ENCODE results near the gene GNA15.

GNA15 gene

DNA sequence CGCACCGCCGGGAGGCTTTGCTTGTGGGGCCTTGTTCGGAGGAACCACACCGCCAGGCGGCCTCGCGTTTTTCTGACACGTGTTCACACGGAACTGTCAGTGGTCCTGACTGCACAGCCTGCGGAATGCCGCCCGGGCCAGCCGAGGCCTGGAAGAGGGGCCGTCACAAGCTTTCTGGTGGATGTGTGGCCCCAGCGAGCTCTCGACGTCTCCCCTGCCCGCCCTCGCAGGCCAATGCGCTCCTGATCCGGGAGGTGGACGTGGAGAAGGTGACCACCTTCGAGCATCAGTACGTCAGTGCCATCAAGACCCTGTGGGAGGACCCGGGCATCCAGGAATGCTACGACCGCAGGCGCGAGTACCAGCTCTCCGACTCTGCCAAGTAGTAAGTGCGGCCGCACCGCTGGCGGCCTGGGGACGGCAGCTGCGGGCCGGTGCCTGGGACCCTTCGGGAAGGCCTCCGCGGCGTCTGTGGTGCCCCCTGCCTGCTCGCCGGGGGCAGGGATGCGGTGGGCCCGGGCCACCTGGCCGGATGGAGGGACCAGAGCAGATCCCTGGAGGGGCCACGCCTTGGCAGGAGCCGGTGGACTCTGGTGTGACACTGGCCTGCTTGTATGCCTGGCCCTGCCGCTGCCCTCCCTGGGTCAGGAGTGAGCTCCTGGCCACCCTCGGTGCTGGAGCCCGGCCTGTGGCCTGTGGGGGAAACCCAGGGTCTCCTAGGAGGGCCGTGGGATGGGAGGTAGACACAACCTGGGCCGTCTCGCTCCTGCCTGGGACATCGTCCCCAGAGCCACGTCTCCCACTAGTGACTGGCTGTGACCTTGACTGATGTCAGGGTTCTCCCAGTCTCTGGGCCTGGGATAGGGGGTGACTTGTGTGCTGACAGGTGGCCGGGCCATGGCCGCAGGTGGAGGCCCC is 22.5 kb upstream of the GNA15 start:
- no peak for TF ChIP-seq CTCF (IDR thresholded peaks at IDR 0.05; ENCODE audit: low read depth, low read length)
- H3K4me3 ChIP-seq (ENCODE audit: low read depth, low read length), result no peak overlapping the region
- in situ Hi-C loops (cut with HindIII; ENCODE audit: low sequenced_read_pairs), result no loop called here
- DNase-seq (ENCODE audit: low read depth, low spot score), result no peak

DNA sequence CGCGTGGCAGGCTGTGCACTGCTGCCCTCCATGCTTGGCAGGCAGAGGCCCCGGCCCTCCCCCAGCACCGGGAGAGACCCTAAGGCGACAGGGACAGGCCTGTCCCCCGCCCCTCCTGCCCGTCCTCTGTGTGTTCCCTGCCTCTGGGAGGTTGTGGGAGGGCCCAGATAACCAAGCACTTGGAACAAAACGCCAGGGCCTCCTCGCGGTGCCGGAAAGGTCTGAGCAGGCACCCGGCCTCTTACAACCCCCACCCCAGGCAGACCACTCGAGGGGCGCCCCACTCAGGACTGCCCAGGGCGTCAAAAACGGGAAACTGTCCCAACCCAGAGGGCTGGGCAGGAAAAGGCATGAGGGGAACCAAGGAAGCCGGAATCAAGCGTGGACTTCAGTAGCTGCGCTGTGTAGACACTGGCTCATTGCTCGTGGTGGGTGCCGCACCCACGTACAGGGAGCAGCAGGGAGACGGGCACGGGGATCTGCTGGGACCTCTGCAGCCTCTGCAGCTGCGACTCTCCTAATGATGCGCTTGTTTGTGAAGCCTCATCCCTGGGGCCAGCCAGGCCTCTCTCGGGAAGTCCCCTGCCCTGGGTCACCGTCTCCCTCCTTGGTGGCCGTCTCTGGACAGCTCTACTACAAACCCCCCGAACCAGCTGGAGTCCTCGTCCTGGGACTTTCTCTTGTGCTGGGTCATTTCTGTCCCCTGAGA is 21.7 kb upstream of the GNA15 start:
- in situ Hi-C loops (cut with HindIII; ENCODE audit: low sequenced_read_pairs), result no loop called here
- no peak for DNase-seq (ENCODE audit: low read depth, low spot score)
- H3K4me3 ChIP-seq (ENCODE audit: low read depth, low read length), result no peak overlapping the region
- TF ChIP-seq CTCF (IDR thresholded peaks at IDR 0.05; ENCODE audit: low read depth, low read length), result no peak

GRCh38 chr19:3114811-3115210 is 21.0 kb upstream of the GNA15 start:
- no peak for TF ChIP-seq CTCF (IDR thresholded peaks at IDR 0.05; ENCODE audit: low read depth, low read length)
- DNase-seq (ENCODE audit: low read depth, low spot score), result no peak
- H3K4me3 ChIP-seq (ENCODE audit: low read depth, low read length), result no peak overlapping the region
- in situ Hi-C loops (cut with HindIII; ENCODE audit: low sequenced_read_pairs), result no loop called here

DNA sequence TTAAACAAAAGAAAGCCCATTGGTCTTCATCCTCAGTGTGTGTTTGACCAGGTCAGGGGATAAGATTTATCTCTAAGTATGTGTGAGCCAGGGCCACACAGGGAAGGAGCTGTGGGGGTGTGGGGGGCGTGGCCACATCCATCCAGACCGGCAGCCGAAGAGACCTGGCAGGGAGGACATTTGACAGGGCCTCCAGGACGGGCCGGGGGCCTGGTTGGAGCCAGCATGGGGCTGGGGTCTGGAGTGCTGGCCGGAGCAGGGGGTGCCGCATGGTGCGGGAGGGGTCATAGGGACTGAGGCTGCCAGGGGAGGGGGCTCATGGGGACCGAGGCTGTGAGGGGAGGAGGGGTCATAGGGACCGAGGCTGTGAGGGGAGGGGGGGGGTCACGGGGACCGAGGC is 20.4 kb upstream of the GNA15 start:
- in situ Hi-C loops (cut with HindIII; ENCODE audit: low sequenced_read_pairs), result no loop called here
- DNase-seq (ENCODE audit: low read depth, low spot score), result no peak
- no peak for TF ChIP-seq CTCF (IDR thresholded peaks at IDR 0.05; ENCODE audit: low read depth, low read length)
- H3K4me3 ChIP-seq (ENCODE audit: low read depth, low read length), result no peak overlapping the region

DNA sequence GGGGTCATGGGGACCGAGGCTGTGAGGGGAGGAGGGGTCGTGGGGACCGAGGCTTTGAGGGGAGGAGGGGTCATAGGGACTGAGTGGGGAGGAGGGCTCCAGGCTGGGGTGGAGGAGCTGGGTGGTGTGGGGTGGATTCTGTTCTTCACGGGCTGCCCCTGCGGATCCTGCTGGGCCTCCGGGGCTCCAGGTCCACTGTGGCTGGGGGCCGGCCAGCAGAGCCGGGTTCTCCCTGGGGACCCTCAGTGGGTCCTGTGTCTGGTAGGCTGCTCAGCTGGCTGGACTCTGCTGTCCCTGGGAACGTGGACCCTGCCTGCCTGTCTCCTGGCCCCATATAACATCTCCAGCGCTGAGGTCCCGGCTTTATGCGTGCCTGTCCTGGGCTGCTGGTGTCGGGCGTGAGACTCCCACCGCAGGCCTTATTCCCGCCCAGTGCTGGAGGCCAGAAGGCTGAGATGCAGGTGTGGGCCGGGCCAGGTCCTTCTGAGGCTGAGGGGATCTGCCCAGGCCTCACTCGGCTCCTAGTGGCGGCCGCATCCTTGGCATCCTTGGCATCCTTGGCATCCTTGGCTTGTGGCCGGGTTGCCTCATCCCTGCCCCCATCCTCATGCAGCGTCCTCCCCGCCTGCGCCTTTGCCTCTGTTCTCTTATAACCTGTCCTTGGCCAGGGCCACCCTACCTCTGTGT is 19.8 kb upstream of the GNA15 start:
- in situ Hi-C loops (cut with HindIII; ENCODE audit: low sequenced_read_pairs), result no loop called here
- no peak for TF ChIP-seq CTCF (IDR thresholded peaks at IDR 0.05; ENCODE audit: low read depth, low read length)
- DNase-seq (ENCODE audit: low read depth, low spot score), result no peak
- no peak overlapping the region for H3K4me3 ChIP-seq (ENCODE audit: low read depth, low read length)

GRCh38 chr19:3116621-3117020 is 19.2 kb upstream of the GNA15 start:
- no peak for TF ChIP-seq CTCF (IDR thresholded peaks at IDR 0.05; ENCODE audit: low read depth, low read length)
- in situ Hi-C loops (cut with HindIII; ENCODE audit: low sequenced_read_pairs), result no loop called here
- H3K4me3 ChIP-seq (ENCODE audit: low read depth, low read length), result no peak overlapping the region
- DNase-seq (ENCODE audit: low read depth, low spot score), result no peak
